GM21786 (cell line): ENCODE measurements around the gene EDAR.

ENCODE experiments used
- ATAC-seq: cut with Tn5 transposase; IDR thresholded peaks from one replicate; pipeline ENCODE4 v1.9.1; 2021; ENCODE audit not compliant: unreplicated experiment

EDAR gene

DNA sequence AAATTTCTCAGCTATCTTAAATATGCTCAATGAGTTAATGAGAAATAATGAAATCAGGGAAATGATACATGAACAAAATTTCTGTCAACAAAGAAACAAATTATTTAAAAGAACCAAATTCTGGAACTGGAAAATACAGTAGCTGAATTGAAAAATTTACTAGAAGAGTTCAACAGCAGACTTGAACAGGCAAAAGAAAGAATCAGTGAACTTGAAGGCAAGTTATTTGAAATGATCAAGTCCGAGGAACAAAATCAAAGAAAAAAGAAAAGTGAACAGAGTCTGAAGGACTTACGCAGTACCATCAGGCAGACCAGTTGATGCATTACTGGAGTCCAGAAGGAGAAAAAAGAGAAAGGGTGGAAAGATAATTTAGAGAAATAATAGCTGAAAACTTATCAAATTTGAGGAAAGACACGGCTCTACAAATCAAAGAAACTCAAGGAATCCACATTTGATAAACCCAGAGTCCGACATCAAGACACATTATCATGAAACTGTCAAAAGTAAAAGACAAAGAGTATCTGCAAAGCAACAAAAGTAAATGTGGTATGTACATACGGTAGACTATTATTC, 118.9 kb downstream of the EDAR start:
- no peak for ATAC-seq

DNA sequence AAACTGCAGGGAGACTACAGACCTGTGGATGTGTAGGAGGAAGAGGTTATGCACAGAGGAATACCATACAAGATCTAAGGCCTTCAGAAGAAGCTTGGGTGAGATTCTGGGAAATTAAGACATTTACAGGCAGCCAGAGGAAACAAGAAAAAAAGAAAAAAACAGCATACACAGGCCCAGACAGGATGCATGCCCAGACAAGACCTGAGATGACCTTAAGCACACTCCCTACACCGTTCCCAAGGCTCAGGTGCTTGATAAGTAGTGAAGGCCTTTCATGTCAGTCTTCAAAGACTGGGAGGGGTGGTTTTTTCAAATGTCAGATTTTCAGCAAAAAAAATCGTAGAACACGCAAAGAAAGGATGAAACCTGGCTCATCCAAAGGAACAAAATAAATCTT, 119.5 kb downstream of the EDAR start:
- no peak for ATAC-seq

DNA sequence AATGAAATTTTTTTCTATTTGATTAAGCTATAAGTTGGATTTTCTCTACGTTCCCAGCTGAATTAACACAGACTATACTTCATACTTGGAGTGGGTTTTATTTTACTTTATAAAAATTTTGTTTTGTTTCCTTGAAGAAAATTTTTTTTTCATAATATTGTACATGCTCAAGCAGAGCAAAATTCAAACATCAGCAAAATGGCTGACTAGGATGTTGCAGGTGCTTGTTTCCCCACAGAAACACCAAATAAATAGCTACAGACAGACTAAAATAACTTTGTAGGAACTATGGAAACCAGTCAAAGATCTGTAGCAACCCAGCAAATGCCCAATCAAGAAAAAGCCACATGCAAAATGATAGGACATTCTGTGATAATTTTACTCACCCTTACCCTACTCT, 120.1 kb downstream of the EDAR start:
- no peak for ATAC-seq

DNA sequence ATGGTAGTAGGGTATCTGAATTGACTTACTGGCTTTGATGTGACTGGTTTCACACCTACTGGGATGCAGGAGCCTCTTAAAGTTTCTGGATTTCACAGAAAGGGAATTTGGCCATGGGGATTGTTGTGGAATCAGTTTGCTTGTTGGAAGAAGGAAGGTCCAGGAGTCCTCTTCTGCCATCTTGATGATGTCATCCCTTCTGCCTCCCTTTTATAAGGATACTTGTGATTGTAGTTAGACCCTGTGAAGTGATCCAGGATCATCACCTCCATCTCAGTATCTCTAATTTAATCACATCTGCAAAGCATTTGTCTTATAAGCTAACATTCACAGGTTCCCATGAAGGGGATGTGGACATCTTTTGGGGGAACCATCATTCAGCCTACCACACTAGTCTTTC, 123.0 kb downstream of the EDAR start:
- no peak for ATAC-seq

- ATAC-seq: no peak
These were observed 130.1 kb downstream of the EDAR start for GRCh38 chr2:108858894-108859293.

DNA sequence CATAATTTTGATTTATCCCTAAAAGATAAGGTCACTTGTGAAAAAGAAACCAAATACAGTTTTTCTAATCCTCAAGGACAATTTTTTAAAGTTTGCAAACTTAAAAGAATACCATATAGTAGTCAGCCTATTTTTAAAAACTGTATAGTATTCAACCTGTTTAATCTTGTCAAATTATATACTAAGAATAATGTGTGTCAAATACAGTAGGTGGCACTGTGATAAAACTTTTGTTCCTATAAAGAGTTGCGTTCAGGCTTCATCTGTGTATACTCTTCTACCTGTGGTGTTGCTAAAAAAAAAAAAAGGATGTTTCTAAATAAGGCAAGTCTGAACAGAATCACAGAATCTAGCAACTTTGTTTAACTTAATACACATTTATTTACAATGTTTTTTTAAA, 133.8 kb downstream of the EDAR start:
- ATAC-seq: no peak

DNA sequence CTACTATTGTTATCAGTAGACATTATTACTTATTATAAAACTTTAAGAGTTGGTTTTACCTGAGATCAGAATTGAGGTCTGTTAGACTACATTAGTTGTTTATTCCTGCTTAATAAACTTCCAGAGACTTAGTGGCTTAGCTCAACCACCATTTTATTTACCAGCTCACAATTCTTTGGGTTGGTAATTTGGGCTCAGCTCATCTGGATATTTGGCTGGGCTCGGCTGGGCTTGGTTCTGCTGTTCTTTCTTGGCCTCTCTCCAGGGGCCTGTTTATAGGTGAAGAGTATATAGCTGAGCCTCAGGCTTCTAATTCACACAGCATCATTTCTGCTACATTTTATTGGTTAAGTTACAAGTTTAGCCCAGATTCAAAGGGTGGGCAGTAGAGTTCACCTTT, 134.5 kb downstream of the EDAR start:
- no peak for ATAC-seq

DNA sequence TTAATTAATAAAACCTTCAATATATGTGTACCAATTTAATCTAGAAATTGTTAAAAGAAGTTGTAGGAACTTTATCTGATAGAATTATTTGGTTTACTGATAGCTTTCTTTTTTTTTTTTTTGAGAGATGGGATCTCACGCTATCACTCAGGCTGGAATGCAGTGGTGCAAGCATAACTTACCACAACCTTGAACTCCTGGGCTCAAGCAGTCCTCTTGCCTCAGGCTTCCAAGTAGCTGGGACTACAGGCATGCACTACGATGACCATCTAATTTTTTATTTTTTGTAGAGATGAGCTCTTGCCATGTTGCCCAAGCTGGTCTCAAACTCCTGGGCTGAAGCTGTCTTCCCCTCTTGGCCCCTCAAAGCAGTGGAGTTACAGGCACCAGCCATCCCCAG, 135.6 kb downstream of the EDAR start:
- ATAC-seq: no peak

DNA sequence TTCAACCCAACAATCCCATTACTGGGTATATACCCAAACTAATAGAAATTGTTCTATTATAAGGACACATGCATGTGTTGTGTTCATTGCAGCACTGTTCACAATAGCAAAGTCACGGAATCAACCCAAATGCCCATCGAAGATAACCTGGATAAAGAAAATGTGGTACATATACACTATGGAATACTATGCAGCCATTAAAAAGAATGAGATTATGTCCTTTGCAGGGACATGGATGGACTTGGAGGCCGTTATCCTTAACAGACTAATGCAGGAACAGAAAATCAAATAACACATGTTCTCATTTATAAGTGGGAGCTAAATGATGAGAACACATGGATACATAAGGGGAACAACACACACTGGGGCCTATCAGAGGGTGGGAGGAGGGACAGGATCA, 136.6 kb downstream of the EDAR start:
- no peak for ATAC-seq

- no peak for ATAC-seq
These were observed 142.0 kb downstream of the EDAR start for GRCh38 chr2:108847000-108847399.

DNA sequence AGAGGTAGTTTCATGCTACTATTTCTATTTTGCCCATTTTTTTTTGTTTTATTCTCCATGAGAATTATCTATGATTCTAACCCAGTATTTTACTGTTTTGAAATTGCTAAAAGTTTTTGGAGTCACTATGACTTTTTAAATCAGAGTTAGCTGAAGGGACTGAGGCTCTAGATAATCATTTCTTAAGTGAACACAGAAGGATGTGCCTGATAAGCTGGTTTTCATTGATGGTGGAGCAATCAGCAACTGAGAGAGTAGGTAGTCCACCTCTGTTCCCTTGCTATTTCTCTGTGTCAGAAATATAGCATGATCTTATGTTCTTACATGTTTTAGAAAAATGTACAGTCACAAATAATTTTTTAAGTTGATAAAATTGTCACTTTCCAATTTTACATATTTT, 143.1 kb downstream of the EDAR start:
- no peak for ATAC-seq
